Measurements from ENCODE around the gene VASH2.

Gene VASH2

GRCh38 chr1:212973899-212974298 lies 23.6 kb downstream of the VASH2 start:
- Histone ChIP-seq H3K9me3 (ENCODE audit: control insufficient read depth, insufficient read depth, low read length) (no peaks in the 10 kb centered on the region), H3K4me1 (ENCODE audit: insufficient read depth, low read length) (peaks cover 2% of the 10 kb centered on the region; the same call in 1 of the 2 replicates), H3K9ac (ENCODE audit: low read depth, low read length) (no peak overlapping the region), H3K36me3 (ENCODE audit: insufficient read depth, low read length) (peaks cover 68% of the 10 kb centered on the region)

DNA sequence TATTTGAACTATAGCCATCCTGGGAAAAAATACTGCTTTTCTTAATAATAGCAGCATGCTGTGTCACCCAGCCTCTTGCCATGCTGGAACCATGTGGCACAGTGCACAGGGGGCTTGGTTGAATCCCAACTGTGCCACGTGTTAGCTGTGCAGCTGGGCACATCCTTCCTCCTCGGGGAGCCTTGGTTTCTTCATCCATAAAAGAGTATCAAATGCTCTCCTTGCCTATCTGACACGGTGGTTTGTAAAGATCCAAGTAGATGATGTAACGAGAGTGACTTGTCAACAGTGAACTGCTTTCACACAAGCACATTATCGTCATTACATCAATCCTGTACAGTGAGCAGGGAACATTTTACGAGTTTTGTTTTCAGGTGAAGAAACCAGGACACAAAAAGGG lies 24.4 kb downstream of the VASH2 start:
- H3K36me3 ChIP-seq (ENCODE audit: insufficient read depth, low read length) = peaks cover 73% of the 10 kb centered on the region
- peaks cover 9% of the 10 kb centered on the region; the same call in 1 of the 2 replicates for H3K4me1 ChIP-seq (ENCODE audit: insufficient read depth, low read length)
- H3K9me3 ChIP-seq (ENCODE audit: control insufficient read depth, insufficient read depth, low read length) = no peaks in the 10 kb centered on the region
- H3K9ac ChIP-seq (ENCODE audit: low read depth, low read length) = no peak overlapping the region

GRCh38 chr1:212975111-212975918 lies 25.0 kb downstream of the VASH2 start:
- no peak overlapping the region for H3K9ac ChIP-seq (ENCODE audit: low read depth, low read length)
- H3K36me3 ChIP-seq (ENCODE audit: insufficient read depth, low read length) = peaks cover 71% of the 10 kb centered on the region
- no peaks in the 10 kb centered on the region for H3K9me3 ChIP-seq (ENCODE audit: control insufficient read depth, insufficient read depth, low read length)
- H3K4me1 ChIP-seq (ENCODE audit: insufficient read depth, low read length) = peaks cover 9% of the 10 kb centered on the region; the same call in 1 of the 2 replicates

DNA sequence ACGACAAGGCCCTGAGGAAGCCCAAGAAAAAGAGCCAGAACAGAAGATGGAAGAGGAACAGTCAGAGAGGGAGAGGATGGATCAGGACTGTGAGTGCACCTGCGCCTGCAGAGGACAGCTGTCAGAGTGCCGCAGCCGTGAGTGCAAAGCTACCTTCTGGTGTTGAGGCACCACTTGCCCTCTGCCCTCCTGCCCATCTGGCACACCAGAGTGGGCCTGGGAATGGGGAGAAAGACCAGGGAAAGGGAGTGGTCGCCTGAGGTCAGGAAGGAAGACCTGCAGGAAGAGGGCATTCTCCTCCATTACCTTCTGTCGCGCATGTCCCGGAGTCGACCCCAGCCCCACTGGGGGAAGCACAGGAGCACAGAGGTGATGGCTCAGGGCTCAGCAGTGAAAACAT lies 26.2 kb downstream of the VASH2 start:
- Histone ChIP-seq H3K9ac (ENCODE audit: low read depth, low read length) (no peak overlapping the region), H3K36me3 (ENCODE audit: insufficient read depth, low read length) (peaks cover 64% of the 10 kb centered on the region), H3K4me1 (ENCODE audit: insufficient read depth, low read length) (peaks cover 9% of the 10 kb centered on the region; the same call in 1 of the 2 replicates), H3K9me3 (ENCODE audit: control insufficient read depth, insufficient read depth, low read length) (no peaks in the 10 kb centered on the region)

GRCh38 chr1:212977781-212978645 lies 27.7 kb downstream of the VASH2 start:
- Histone ChIP-seq H3K36me3 (ENCODE audit: insufficient read depth, low read length) (peaks cover 51% of the 10 kb centered on the region), H3K9me3 (ENCODE audit: control insufficient read depth, insufficient read depth, low read length) (no peaks in the 10 kb centered on the region), H3K4me1 (ENCODE audit: insufficient read depth, low read length) (peaks cover 9% of the 10 kb centered on the region; the same call in 1 of the 2 replicates)

GRCh38 chr1:212979340-212980122 lies 29.2 kb downstream of the VASH2 start:
- H3K9ac ChIP-seq (ENCODE audit: low read depth, low read length) = no peak overlapping the region
- H3K9me3 ChIP-seq (ENCODE audit: control insufficient read depth, insufficient read depth, low read length) = no peaks in the 10 kb centered on the region
- H3K36me3 ChIP-seq (ENCODE audit: insufficient read depth, low read length) = peaks cover 42% of the 10 kb centered on the region
- peaks cover 9% of the 10 kb centered on the region; the same call in 1 of the 2 replicates for H3K4me1 ChIP-seq (ENCODE audit: insufficient read depth, low read length)

More at GRCh38 chr1:212977781-212978645, 27.7 kb downstream of the VASH2 start:
- H3K9ac ChIP-seq (ENCODE audit: low read depth, low read length) = no peak overlapping the region

DNA sequence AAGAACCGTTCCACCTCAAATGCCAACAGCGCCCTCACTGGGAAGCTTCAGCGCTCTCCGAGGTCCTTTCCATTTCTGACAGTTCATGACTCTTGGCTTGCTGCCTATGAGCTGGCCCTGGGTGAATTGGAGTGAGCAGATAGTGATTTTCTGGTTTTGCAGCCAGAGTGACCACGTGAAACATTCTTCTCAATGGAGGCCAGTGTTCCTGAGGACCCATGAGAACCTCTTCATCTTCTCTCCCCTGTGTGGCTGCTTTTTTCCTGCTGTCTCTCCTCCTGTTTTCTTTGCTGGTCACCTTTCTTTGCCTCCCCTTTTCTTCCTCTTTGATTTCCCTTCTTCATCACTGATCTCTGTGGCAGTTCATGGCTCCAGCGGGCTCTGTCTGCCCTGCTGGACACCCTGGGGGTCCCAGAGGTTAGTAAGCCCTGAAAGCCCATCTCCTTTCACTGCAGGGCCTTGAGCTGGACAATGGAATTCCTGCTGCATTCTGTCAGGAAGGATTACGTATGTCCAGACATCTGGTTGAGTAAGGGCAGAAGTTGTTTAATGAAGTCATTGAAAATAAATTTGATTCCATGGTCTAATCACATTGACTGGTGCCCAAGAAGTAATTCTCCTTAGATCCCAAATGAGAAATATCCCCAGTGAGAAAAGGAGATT lies 29.9 kb downstream of the VASH2 start:
- no peaks in the 10 kb centered on the region for H3K9me3 ChIP-seq (ENCODE audit: control insufficient read depth, insufficient read depth, low read length)
- no peak overlapping the region for H3K9ac ChIP-seq (ENCODE audit: low read depth, low read length)
- H3K36me3 ChIP-seq (ENCODE audit: insufficient read depth, low read length) = peaks cover 37% of the 10 kb centered on the region
- peaks cover 9% of the 10 kb centered on the region; the same call in 1 of the 2 replicates for H3K4me1 ChIP-seq (ENCODE audit: insufficient read depth, low read length)

- Histone ChIP-seq H3K9me3 (ENCODE audit: control insufficient read depth, insufficient read depth, low read length) (no peaks in the 10 kb centered on the region), H3K4me1 (ENCODE audit: insufficient read depth, low read length) (peaks cover 10% of the 10 kb centered on the region), H3K9ac (ENCODE audit: low read depth, low read length) (no peak overlapping the region), H3K36me3 (ENCODE audit: insufficient read depth, low read length) (peaks cover 33% of the 10 kb centered on the region)
These were observed 30.7 kb downstream of the VASH2 start for GRCh38 chr1:212981025-212981495.

GRCh38 chr1:212981571-212982328 lies 31.4 kb downstream of the VASH2 start:
- H3K9me3 ChIP-seq (ENCODE audit: control insufficient read depth, insufficient read depth, low read length) = no peaks in the 10 kb centered on the region
- peaks cover 33% of the 10 kb centered on the region for H3K36me3 ChIP-seq (ENCODE audit: insufficient read depth, low read length)
- peaks cover 14% of the 10 kb centered on the region for H3K4me1 ChIP-seq (ENCODE audit: insufficient read depth, low read length)
- no peak overlapping the region for H3K9ac ChIP-seq (ENCODE audit: low read depth, low read length)

- peaks cover 14% of the 10 kb centered on the region for H3K4me1 ChIP-seq (ENCODE audit: insufficient read depth, low read length)
- H3K9me3 ChIP-seq (ENCODE audit: control insufficient read depth, insufficient read depth, low read length) = no peaks in the 10 kb centered on the region
- H3K36me3 ChIP-seq (ENCODE audit: insufficient read depth, low read length) = peaks cover 31% of the 10 kb centered on the region
- no peak overlapping the region for H3K9ac ChIP-seq (ENCODE audit: low read depth, low read length)
These were observed 32.2 kb downstream of the VASH2 start for GRCh38 chr1:212982430-212983152.

DNA sequence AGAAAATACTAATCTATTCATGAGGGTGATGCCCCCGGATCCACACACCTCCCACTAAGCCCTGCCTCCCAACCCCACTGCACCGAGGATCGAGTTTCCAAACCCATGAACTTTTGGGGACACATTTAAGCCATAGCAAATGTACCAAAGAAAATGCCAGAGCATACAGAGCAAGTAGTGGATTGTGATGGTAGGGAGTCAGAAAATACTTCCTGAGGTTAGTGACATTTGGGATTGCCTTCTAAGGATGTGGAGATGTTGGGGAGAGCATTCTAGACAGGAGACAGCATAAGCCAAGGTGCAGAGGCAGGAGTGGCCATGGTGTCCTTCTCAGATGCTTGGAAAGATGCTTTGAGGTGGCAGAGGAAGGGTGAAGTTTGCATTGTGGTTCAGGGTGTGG lies 33.1 kb downstream of the VASH2 start:
- Histone ChIP-seq H3K4me1 (ENCODE audit: insufficient read depth, low read length) (peaks cover 19% of the 10 kb centered on the region), H3K9me3 (ENCODE audit: control insufficient read depth, insufficient read depth, low read length) (no peaks in the 10 kb centered on the region), H3K36me3 (ENCODE audit: insufficient read depth, low read length) (peaks cover 29% of the 10 kb centered on the region), H3K9ac (ENCODE audit: low read depth, low read length) (no peak overlapping the region)

GRCh38 chr1:212984522-212985291 lies 34.4 kb downstream of the VASH2 start:
- Histone ChIP-seq H3K4me1 (ENCODE audit: insufficient read depth, low read length) (peaks cover 11% of the 10 kb centered on the region), H3K36me3 (ENCODE audit: insufficient read depth, low read length) (peaks cover 27% of the 10 kb centered on the region), H3K9ac (ENCODE audit: low read depth, low read length) (no peak overlapping the region), H3K9me3 (ENCODE audit: control insufficient read depth, insufficient read depth, low read length) (no peaks in the 10 kb centered on the region)

Measured in ES-I3 (cell line).